Stomach (tissue), 4 donors: Measurements from ENCODE around the gene IAH1.

Experiments
- CTCF ChIP-seq, 7 experiments: fragments of 450-650 bp in 4 of 7; fragments of 200-600 bp in 3 of 7; sonication (generic) in 3 of 7; IDR thresholded peaks; one replicate each; pipeline ENCODE4 v1.5.1; 2016 to 2019; ENCODE audit warnings: antibody characterized with exemption in 7 of 7, control low read depth in 2 of 7, mild to moderate bottlenecking in 1 of 7
- POLR2A ChIP-seq, 4 donors: fragments of 450-650 bp; IDR thresholded peaks; one replicate each; pipeline ENCODE4 v1.6.1; 2016; ENCODE audit warnings: antibody characterized with exemption in 4 of 4, control low read depth in 2 of 4, mild to moderate bottlenecking in 1 of 4, moderate library complexity in 1 of 4
- POLR2AphosphoS5 ChIP-seq, 3 donors: sonication (generic); formaldehyde crosslinking; IDR thresholded peaks; one replicate each; pipeline ENCODE4 v1.6.1; 2016; ENCODE audit warnings: antibody characterized with exemption in 3 of 3

- TF ChIP-seq CTCF (IDR thresholded peaks at IDR 0.05) = no peak
- TF ChIP-seq POLR2A (IDR thresholded peaks at IDR 0.05) = no peak
- no peak for TF ChIP-seq POLR2AphosphoS5 (IDR thresholded peaks at IDR 0.05)
These were observed 6.7 kb upstream of the IAH1 start for GRCh38 chr2:9467687-9468086.
